Lung (tissue), 13 donors: ENCODE results near the gene MRPL57. TPM values are rescaled to one million over a fixed set of nuclear protein-coding genes. Genes with fewer than 3 reads are reported as not detected.

ENCODE experiments used
- ATAC-seq: fragments of 200-7000 bp; cut with Tn5 transposase; one replicate; pipeline ENCODE4 v1.9.1; 2020; ENCODE audit warnings: moderate number of reproducible peaks; ENCODE audit not compliant: insufficient read depth, low FRiP score
- DNase-seq, 3 donors: peaks; one replicate each; pipeline ENCODE4 v3.0.0-alpha.2; 2013 to 2017
- H3K27ac ChIP-seq, 2 donors: one replicate each; pipeline ENCODE4 v1.5.1; 2013; ENCODE audit warnings: mild to moderate bottlenecking in 2 of 2, moderate library complexity in 2 of 2, control low read depth in 1 of 2, inconsistent platforms in 1 of 2, low read depth in 1 of 2, low read length in 1 of 2
- H3K27me3 ChIP-seq, 3 donors: one replicate each; pipeline ENCODE4 v1.5.1; 2013; ENCODE audit warnings: low read length in 2 of 3; ENCODE audit not compliant: control insufficient read depth in 3 of 3, insufficient read depth in 3 of 3
- H3K36me3 ChIP-seq, 4 donors: one replicate each; pipeline ENCODE4 v1.5.1; 2013; ENCODE audit warnings: low read length in 4 of 4, mild to moderate bottlenecking in 1 of 4, moderate library complexity in 1 of 4; ENCODE audit not compliant: control insufficient read depth in 4 of 4, insufficient read depth in 4 of 4
- H3K4me1 ChIP-seq, 5 donors: one replicate each; pipeline ENCODE4 v1.5.1; 2013; ENCODE audit warnings: low read length in 5 of 5, mild to moderate bottlenecking in 2 of 5, moderate library complexity in 1 of 5; ENCODE audit not compliant: control insufficient read depth in 5 of 5, insufficient read depth in 5 of 5
- H3K4me3 ChIP-seq: one replicate; pipeline ENCODE4 v1.5.1; 2013; ENCODE audit warnings: mild to moderate bottlenecking, control low read depth, moderate library complexity
- H3K9ac ChIP-seq, 2 donors: one replicate each; pipeline ENCODE4 v1.5.1; 2013; ENCODE audit warnings: low read length in 2 of 2, control low read depth in 1 of 2; ENCODE audit not compliant: insufficient read depth in 1 of 2
- H3K9me3 ChIP-seq, 4 donors: one replicate each; pipeline ENCODE4 v1.5.1; 2013; ENCODE audit warnings: low read length in 3 of 4, mild to moderate bottlenecking in 1 of 4, moderate library complexity in 1 of 4; ENCODE audit not compliant: control insufficient read depth in 4 of 4, insufficient read depth in 3 of 4
- WGBS, 2 donors: extraction: QIAGEN DNeasy Blood & Tissue Kit; methylation state at CpG; one replicate each; pipeline ENCODE4 v1.1.7; 2013; 5-methylcytosine and 5-hydroxymethylcytosine counted together
- polyA plus RNA-seq, 2 donors: library from polyadenylated mRNA; stranded (reverse); fragments of 200-250 nt; gene quantifications; one replicate each; pipeline ENCODE4 v1.2.1, GENCODE V29; 2013
- small RNA-seq: library from RNA; depleted of rRNA; stranded (forward); fragments of <200 nt; gene quantifications from one replicate; pipeline ENCODE3, GENCODE V24; 2014; ENCODE audit warnings: low replicate concordance
- total RNA-seq, 2 donors: library from RNA; depleted of rRNA in 1 of 2; stranded (reverse); fragments of >200 nt in 1 of 2; gene quantifications; one replicate each; pipeline ENCODE4 v1.2.1, GENCODE V29; 2014 to 2021
- TF ChIP-seq, protein P1 (sequence below): IDR thresholded peaks from 2 replicates; pipeline ENCODE4 v1.5.1; 2012; ENCODE audit warnings: mild to moderate bottlenecking; ENCODE audit errors: control extremely low read depth, extremely low read depth
- donor health status: control.
- donor health status: control.
- donor health status: Bipolar disorder and iron deficiency.
- donor health status: healthy.
- donor health status: DM: yes; HTN: yes; CAD: no.

The MRPL57 gene
- total and polyA plus RNA-seq, 4 donors: 14.8 to 39.5 (median 20.5) TPM

DNA sequence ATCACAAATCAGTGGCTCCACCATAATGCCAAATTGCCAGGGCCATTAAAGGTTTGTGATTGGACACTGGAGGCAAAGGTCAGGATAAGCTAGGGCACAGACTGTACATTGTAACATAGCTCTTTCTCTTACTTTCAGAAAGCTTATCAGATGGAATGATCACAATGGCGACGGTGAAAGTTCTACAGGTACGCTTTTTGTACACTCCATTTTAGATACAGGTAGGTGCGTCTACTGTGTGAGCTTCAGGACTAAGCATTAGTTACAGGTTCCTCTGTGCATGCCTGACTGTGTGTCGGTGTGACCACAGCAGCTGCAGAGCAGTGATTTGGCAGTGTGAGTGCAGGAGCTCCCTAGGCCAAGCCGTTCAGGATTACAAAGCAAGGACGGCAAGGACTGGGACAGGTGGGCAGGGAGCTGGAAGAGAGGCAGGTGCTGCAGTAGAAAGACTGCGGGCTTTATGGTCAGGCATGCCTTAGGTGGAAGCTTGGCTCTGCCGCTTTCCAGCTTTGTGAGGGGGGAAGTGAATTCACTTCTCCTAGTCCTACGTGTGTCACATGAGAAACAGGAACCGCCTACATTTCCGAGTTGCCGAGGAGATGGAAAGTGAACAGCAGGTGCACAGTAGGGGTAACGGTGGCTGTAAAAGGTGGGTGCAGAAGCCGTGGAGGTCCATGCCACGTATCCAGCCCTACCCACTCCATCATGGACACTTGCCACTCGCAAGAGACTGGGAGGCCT is 49.6 kb downstream of the MRPL57 start:
- peaks cover 0 to 6% (median 2%) of the 10 kb centered on the region in 4 donors for H3K9me3 ChIP-seq
- TF ChIP-seq, protein P1, sequence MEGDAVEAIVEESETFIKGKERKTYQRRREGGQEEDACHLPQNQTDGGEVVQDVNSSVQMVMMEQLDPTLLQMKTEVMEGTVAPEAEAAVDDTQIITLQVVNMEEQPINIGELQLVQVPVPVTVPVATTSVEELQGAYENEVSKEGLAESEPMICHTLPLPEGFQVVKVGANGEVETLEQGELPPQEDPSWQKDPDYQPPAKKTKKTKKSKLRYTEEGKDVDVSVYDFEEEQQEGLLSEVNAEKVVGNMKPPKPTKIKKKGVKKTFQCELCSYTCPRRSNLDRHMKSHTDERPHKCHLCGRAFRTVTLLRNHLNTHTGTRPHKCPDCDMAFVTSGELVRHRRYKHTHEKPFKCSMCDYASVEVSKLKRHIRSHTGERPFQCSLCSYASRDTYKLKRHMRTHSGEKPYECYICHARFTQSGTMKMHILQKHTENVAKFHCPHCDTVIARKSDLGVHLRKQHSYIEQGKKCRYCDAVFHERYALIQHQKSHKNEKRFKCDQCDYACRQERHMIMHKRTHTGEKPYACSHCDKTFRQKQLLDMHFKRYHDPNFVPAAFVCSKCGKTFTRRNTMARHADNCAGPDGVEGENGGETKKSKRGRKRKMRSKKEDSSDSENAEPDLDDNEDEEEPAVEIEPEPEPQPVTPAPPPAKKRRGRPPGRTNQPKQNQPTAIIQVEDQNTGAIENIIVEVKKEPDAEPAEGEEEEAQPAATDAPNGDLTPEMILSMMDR: no peak
- H3K9ac ChIP-seq: no peak overlapping the region
- WGBS, 2 donors: 82 to 83% methylated on average over 17 of the region's 17 CpGs
- H3K27ac ChIP-seq: no peak overlapping the region
- no peak for ATAC-seq
- no peaks in the 10 kb centered on the region for H3K36me3 ChIP-seq
- H3K27me3 ChIP-seq: no peaks in the 10 kb centered on the region
- no peak for DNase-seq
- H3K4me1 ChIP-seq: peaks cover 0 to 2% (median 0%) of the 10 kb centered on the region in 5 donors
- no peak overlapping the region for H3K4me3 ChIP-seq

DNA sequence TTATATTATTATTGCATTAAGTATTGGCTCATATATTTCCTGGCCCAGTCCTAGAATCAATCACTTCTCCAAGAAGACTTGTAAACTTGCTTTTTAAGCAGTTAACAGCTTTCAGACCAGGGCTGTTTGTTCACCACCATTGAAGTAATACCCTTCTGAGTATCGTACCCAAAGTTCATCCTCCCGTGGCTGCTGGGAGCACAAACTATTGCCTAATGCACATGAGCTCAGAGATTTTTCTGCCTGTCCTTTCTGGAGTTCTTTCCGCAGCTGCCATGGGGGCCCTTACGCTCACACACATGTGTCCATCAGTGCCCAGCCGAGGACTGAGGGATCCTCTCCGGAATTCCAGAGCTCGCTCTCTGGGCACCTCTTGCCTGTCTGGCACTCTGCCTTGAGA is 51.5 kb downstream of the MRPL57 start:
- H3K27me3 ChIP-seq: no peaks in the 10 kb centered on the region
- no peak overlapping the region for H3K27ac ChIP-seq
- H3K4me1 ChIP-seq: peaks cover 0 to 2% (median 0%) of the 10 kb centered on the region in 5 donors
- H3K36me3 ChIP-seq: no peaks in the 10 kb centered on the region
- H3K9me3 ChIP-seq: peaks cover 0 to 2% (median 0%) of the 10 kb centered on the region in 4 donors
- no peak overlapping the region for H3K4me3 ChIP-seq
- TF ChIP-seq, protein P1: no peak
- ATAC-seq (no peak), DNase-seq (no peak)
- 93 to 94% methylated on average over 7 of the region's 7 CpGs for WGBS, 2 donors
- H3K9ac ChIP-seq: no peak overlapping the region

Small RNA genes lying within 50 kb of the gene (small RNA-seq; reads per million reads assigned to genes)
- gene AL158032.1 (not detected), gene RF00086 (0.06 reads per million)

Other genes starting within 250 kb of the MRPL57 start
- gene LATS2, start 115.1 kb upstream of the MRPL57 start, total RNA-seq: 10 to 100 TPM; 29.8 to 37.5 TPM
- 10 to 100 TPM in 1 of 2 donors, 1 to 10 TPM in 1; 7.7 to 12.8 TPM for gene LATS2, start 115.1 kb upstream of the MRPL57 start, polyA plus RNA-seq
- 100 to 1,000 TPM in 1 of 2 donors, 10 to 100 TPM in 1; 74.4 to 175 TPM for gene SAP18, start 36.5 kb upstream of the MRPL57 start, total RNA-seq
- 100 to 1,000 TPM in 1 of 2 donors, 10 to 100 TPM in 1; 46.5 to 156 TPM for gene SAP18, start 36.5 kb upstream of the MRPL57 start, polyA plus RNA-seq
- gene SKA3, start 106 bp upstream of the MRPL57 start, total RNA-seq: 1 to 10 TPM; 1.8 to 3.2 TPM
- 1 to 10 TPM in 1 of 2 donors, under 1 TPM in 1; 0.50 to 1.9 TPM for gene SKA3, start 106 bp upstream of the MRPL57 start, polyA plus RNA-seq